HCT116 (cell line): ENCODE results near the gene CCL21. TPM values are rescaled to one million over a fixed set of nuclear protein-coding genes. Genes with fewer than 3 reads are reported as not detected.

Source experiments
- CEBPB ChIP-seq: IDR thresholded peaks from 2 replicates; pipeline ENCODE4 v1.6.1; 2012; ENCODE audit warnings: low read depth
- ELF1 ChIP-seq: IDR thresholded peaks from 2 replicates; pipeline ENCODE4 v1.6.1; 2012; ENCODE audit warnings: low read depth, borderline replicate concordance
- EZH2 ChIP-seq: fragments of 200-600 bp; sonication (generic); IDR thresholded peaks from 2 replicates; pipeline ENCODE4 v1.6.1; 2017; ENCODE audit warnings: antibody characterized with exemption, mixed run types
- FOSL1 ChIP-seq: IDR thresholded peaks from 2 replicates; pipeline ENCODE4 v1.6.1; 2012; ENCODE audit warnings: low read depth
- SIN3A ChIP-seq: IDR thresholded peaks from 2 replicates; pipeline ENCODE4 v1.6.1; 2012; ENCODE audit warnings: low read depth
- ZFX ChIP-seq: fragments of 450-650 bp; IDR thresholded peaks from 2 replicates; pipeline ENCODE4 v1.6.1; 2017
- ZNF274 ChIP-seq: fragments of 200-500 bp; sonication (Bioruptor generic); IDR thresholded peaks from 2 replicates; pipeline ENCODE4 v1.6.1; 2014; ENCODE audit warnings: mild to moderate bottlenecking, low read depth, low read length, inconsistent platforms
- total RNA-seq: library from RNA; stranded (reverse); gene quantifications from one replicate; pipeline ENCODE4 v1.2.1, GENCODE V29; 2021; ENCODE audit not compliant: unreplicated experiment
- TF ChIP-seq, protein P1 (sequence below): IDR thresholded peaks from 2 replicates; pipeline ENCODE4 v1.6.1; 2012

Gene CCL21
- total RNA-seq, 1 experiment from 2014 or later: 0.74 TPM

DNA sequence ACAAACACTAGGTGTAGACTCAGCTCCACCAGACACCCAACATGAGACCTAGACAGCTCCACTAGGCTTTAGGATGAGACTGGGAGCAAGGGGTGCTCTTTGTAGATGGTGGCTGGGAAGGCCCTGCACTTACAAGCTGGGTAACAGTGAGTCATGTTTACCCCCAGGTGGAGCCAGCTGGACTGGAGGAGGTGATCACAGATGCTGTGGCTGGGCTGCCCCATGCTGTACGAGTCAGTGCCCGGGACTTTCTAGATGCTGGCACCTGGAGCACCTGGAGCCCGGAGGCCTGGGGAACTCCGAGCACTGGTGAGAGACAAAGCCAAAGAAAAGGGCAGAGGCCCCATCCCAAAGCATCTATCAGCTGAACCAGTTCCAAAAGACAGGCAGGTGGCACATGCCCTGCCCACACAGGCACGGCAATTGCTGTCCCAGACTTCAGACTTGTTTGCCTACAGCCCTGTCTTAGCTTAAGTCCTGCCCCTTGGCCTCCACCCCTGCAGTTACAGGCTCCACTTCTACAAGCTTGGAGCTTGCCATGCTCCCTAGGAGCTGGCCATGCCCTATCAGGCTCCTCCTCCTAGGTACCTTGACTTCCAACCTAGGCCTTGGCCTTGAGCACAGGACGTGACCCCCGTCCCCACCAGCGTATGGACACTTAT, 50.2 kb downstream of the CCL21 start (continued):
- TF ChIP-seq SIN3A (no peak), EZH2 (no peak), ZNF274 (no peak), ZFX (no peak), CEBPB (no peak), ELF1 (no peak), FOSL1 (no peak)
- TF ChIP-seq, protein P1, sequence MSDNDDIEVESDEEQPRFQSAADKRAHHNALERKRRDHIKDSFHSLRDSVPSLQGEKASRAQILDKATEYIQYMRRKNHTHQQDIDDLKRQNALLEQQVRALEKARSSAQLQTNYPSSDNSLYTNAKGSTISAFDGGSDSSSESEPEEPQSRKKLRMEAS: no peak
- TF ChIP-seq, all 23 proteins: peak for 0

Other genes starting within 250 kb of the CCL21 start
- 6.1 TPM for gene ENHO, start 187.1 kb downstream of the CCL21 start, total RNA-seq
- gene CNTFR, start 120.4 kb downstream of the CCL21 start, total RNA-seq: not detected
- gene RPP25L, start 98.0 kb downstream of the CCL21 start, total RNA-seq: 51.1 TPM
- gene DCTN3, start 89.6 kb downstream of the CCL21 start, total RNA-seq: 64.0 TPM
- gene ARID3C, start 81.1 kb downstream of the CCL21 start, total RNA-seq: 0.42 TPM
- gene SIGMAR1, start 72.3 kb downstream of the CCL21 start, total RNA-seq: 109 TPM
- 28.2 TPM for gene GALT, start 63.5 kb downstream of the CCL21 start, total RNA-seq
- 10.6 TPM for gene IL11RA, start 58.0 kb downstream of the CCL21 start, total RNA-seq
- 1.0 TPM for gene CCL27, start 47.5 kb downstream of the CCL21 start, total RNA-seq
- not detected for gene CCL19, start 18.9 kb downstream of the CCL21 start, total RNA-seq
- gene PHF24, start 248.1 kb upstream of the CCL21 start, total RNA-seq: 0.47 TPM